Upper lobe of right lung (tissue), 1 donor: ENCODE measurements around the gene RETREG1. TPM values are rescaled to one million over a fixed set of nuclear protein-coding genes. Genes with fewer than 3 reads are reported as not detected.

Source experiments
- ATAC-seq: fragments of 200-7000 bp; cut with Tn5 transposase; one replicate; pipeline ENCODE4 v1.9.1; 2020; ENCODE audit warnings: mild to moderate bottlenecking, moderate library complexity
- DNase-seq: peaks from one replicate; pipeline ENCODE4 v3.0.0-alpha.2; 2020
- H3K27ac ChIP-seq: fragments of 200-600 bp; one replicate; pipeline ENCODE4 v1.8.0; 2022
- H3K27me3 ChIP-seq: fragments of 200-600 bp; one replicate; pipeline ENCODE4 v1.8.0; 2022; ENCODE audit warnings: mild to moderate bottlenecking
- H3K36me3 ChIP-seq: fragments of 200-600 bp; one replicate; pipeline ENCODE4 v1.8.0; 2022
- H3K4me1 ChIP-seq: fragments of 200-600 bp; one replicate; pipeline ENCODE4 v1.8.0; 2022
- H3K4me3 ChIP-seq: fragments of 200-600 bp; one replicate; pipeline ENCODE4 v1.8.0; 2022; ENCODE audit warnings: mild to moderate bottlenecking
- H3K9me3 ChIP-seq: fragments of 200-600 bp; one replicate; pipeline ENCODE4 v1.8.0; 2022
- intact Hi-C: fragments of 100-400 bp; cut with DNase I; formaldehyde crosslinking; loops from one replicate; pipeline ENCODE4 v1.11.0; 2022
- total RNA-seq: library from RNA; stranded (reverse); fragmentation: NEBNext Ultra II Directional; extraction: Animal tissue kit (Norgen Biotek cat#: 25700); gene quantifications from one replicate; pipeline ENCODE4 v1.2.1, GENCODE V29; 2021
- TF ChIP-seq, protein P1 (sequence below): fragments of 200-600 bp; IDR thresholded peaks from one replicate; pipeline ENCODE4 v1.8.0; 2022; ENCODE audit warnings: antibody characterized with exemption
- donor health status: DM: no; HTN: yes; CAD: no; lungs with severe emphysema.

Gene RETREG1
- total RNA-seq, 1 donor from 2014 or later = 22.8 TPM

DNA sequence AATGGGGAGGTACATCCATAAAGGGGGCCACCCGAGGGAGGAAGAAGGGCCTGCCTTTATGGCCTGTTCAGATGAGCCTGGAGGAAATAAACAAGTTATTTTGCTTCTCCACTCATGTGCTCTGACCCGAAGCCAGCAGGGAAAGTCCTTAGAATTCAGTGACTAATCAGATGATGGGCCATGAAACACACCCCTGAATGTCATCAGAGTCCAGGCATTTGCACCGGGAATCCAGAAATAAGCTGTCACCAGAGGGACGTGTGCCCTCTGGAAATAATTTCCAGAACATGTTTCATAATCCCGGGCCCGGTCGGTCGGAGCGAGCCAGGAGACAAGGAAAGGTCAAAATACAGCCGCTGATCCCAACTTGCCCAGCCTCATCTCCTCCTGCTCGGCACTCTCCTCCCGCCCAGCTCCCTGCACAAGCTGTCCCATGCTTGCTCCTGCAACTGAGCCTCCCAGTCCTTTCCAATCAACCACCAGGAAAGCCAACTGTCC, 77.6 kb downstream of the RETREG1 start:
- no peaks in the 10 kb centered on the region for H3K9me3 ChIP-seq
- no peaks in the 10 kb centered on the region for H3K36me3 ChIP-seq
- no peaks in the 10 kb centered on the region for H3K4me1 ChIP-seq
- TF ChIP-seq, protein P1, sequence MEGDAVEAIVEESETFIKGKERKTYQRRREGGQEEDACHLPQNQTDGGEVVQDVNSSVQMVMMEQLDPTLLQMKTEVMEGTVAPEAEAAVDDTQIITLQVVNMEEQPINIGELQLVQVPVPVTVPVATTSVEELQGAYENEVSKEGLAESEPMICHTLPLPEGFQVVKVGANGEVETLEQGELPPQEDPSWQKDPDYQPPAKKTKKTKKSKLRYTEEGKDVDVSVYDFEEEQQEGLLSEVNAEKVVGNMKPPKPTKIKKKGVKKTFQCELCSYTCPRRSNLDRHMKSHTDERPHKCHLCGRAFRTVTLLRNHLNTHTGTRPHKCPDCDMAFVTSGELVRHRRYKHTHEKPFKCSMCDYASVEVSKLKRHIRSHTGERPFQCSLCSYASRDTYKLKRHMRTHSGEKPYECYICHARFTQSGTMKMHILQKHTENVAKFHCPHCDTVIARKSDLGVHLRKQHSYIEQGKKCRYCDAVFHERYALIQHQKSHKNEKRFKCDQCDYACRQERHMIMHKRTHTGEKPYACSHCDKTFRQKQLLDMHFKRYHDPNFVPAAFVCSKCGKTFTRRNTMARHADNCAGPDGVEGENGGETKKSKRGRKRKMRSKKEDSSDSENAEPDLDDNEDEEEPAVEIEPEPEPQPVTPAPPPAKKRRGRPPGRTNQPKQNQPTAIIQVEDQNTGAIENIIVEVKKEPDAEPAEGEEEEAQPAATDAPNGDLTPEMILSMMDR = no peak
- intact Hi-C loops = no loop called here
- DNase-seq = no peak
- H3K27ac ChIP-seq = peak overlapping the region; percentile 59
- ATAC-seq = peak; percentile 77
- no peak overlapping the region for H3K4me3 ChIP-seq
- no peaks in the 10 kb centered on the region for H3K27me3 ChIP-seq

DNA sequence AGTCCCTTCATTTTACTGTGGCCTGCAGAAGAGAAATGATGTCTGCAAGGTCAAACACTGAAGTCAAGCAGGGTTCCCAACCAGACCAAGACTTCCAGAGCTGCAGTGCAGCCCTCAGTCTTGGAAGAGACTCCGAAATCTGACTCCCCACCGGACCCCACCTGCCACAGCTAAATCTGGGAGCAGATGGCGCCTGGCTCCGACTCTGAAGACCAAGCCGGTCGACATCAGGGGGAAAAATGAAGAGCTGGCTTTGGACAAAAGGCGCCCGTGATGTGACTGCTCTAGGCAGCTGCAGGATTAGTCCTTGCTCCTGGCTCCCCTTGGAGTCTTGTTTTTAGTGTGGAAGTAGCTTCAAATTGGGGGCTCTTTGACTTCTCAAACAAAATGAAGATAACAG, 78.8 kb downstream of the RETREG1 start:
- DNase-seq = no peak
- Histone ChIP-seq H3K27ac (no peak overlapping the region), H3K4me1 (no peaks in the 10 kb centered on the region), H3K36me3 (no peaks in the 10 kb centered on the region), H3K4me3 (no peak overlapping the region), H3K9me3 (no peaks in the 10 kb centered on the region), H3K27me3 (no peaks in the 10 kb centered on the region)
- ATAC-seq = no peak
- TF ChIP-seq, protein P1 = no peak
- intact Hi-C loops = no loop called here

DNA sequence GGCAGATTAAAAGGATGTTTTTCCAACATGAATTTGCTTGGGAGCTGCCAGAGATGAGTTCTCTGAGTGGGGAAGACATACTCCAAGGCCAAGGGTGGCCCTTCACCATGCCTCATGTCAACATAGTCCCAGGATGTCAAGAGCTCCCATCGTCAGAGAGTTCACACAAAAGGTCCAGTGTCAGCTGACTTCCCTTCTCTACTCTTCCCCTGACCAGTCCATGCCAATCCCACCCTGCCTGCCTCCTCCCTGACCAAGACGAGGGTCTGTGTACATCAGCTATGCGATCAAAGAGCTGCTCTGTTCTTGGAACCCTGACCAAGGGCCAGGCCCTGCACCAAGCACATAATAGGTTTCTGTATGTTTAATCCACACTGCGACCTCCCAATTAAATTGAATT, 80.0 kb downstream of the RETREG1 start:
- no peak for ATAC-seq
- intact Hi-C loops = no loop called here

DNA sequence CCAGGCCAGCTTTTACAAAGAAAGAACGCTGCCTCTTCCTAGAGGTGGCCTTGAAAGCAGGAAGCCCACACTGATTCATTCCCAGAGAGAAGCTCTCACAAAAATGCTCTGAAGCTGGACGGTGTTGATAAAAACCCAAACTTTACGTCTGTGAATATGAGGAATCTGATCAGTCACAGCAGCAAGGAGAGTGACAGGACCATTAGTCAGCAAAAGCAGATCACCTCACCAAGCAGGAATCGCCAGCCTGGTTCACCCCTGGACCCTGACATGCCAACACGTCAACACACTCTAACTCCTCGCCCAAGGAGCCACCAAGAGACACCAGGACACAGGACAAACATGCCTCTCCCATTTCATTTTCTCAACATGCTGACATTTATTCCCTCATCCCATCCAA, 80.6 kb downstream of the RETREG1 start:
- DNase-seq (no peak), ATAC-seq (no peak)
- Histone ChIP-seq H3K27me3 (no peaks in the 10 kb centered on the region), H3K9me3 (no peaks in the 10 kb centered on the region), H3K27ac (no peak overlapping the region), H3K4me1 (no peaks in the 10 kb centered on the region), H3K4me3 (no peak overlapping the region), H3K36me3 (no peaks in the 10 kb centered on the region)
- TF ChIP-seq, protein P1 = no peak
- intact Hi-C loops = no loop called here

More for the DNA sequence above, 80.0 kb downstream of the RETREG1 start:
- no peaks in the 10 kb centered on the region for H3K4me1 ChIP-seq
- H3K9me3 ChIP-seq = no peaks in the 10 kb centered on the region
- DNase-seq = no peak
- no peak overlapping the region for H3K27ac ChIP-seq
- H3K36me3 ChIP-seq = no peaks in the 10 kb centered on the region
- TF ChIP-seq, protein P1 = no peak
- no peaks in the 10 kb centered on the region for H3K27me3 ChIP-seq
- no peak overlapping the region for H3K4me3 ChIP-seq

DNA sequence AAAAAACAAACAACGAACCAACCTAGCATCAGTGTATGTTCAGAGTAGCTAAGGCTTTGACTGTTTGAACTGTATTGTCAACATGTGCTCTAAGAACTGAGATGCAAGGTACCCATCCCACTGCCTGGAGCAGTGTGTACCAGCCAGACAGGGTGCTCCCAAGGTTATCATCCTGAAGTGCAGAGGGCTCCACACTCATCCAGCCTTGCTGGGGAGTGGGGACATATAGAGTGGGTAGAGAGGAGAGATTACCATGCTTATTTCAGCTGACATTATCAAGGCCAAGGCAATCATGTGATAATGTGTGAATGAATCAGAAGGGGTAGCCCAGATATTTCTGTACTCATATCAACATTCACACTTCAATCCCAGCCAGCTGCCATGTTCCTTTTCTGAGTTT, 82.5 kb downstream of the RETREG1 start:
- H3K27me3 ChIP-seq = no peaks in the 10 kb centered on the region
- H3K36me3 ChIP-seq = no peaks in the 10 kb centered on the region
- no peak for DNase-seq
- intact Hi-C loops = no loop called here
- H3K27ac ChIP-seq = no peak overlapping the region
- no peak for ATAC-seq
- no peak overlapping the region for H3K4me3 ChIP-seq
- TF ChIP-seq, protein P1 = no peak
- no peaks in the 10 kb centered on the region for H3K9me3 ChIP-seq
- no peaks in the 10 kb centered on the region for H3K4me1 ChIP-seq

DNA sequence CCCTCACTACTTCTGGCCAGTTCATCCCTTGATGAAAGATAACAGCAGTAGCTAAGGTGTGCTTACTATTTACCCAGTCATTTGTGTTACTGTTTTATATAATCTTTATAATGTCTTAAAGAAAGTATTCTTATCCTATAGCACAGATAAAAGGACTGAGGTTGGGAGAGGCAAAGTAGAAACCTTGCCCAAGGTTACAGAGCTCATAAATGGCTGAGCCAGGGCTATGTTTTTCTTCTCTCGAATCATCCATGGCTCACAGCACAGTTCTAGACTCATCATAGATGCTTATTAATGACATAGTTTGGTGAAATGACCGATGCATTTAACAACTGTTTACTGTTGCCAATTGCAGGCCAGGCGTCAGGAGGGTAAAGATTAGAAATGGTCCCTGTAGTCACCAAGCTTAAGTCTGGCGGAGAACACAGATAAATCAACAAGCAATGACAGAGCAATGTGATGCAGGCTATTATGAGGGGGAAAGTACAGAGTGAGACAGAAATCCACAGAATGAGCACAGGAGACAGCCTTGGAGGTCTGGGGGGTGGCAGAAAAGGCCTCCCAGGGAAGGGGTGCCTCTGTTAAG, 85.6 kb downstream of the RETREG1 start:
- Histone ChIP-seq H3K36me3 (no peaks in the 10 kb centered on the region), H3K4me1 (no peaks in the 10 kb centered on the region), H3K27me3 (no peaks in the 10 kb centered on the region), H3K4me3 (no peak overlapping the region), H3K27ac (no peak overlapping the region), H3K9me3 (no peaks in the 10 kb centered on the region)
- no peak for DNase-seq
- no peak for ATAC-seq
- intact Hi-C loops = no loop called here
- TF ChIP-seq, protein P1 = no peak
